Liver (tissue), 2 donors: ENCODE data around the gene DZIP1L.

ENCODE experiments used
- NR2F2 ChIP-seq: IDR thresholded peaks from 2 replicates; pipeline ENCODE4 v1.6.1; 2016; ENCODE audit warnings: antibody characterized with exemption
- TF ChIP-seq, protein P1 (sequence below): IDR thresholded peaks from 2 replicates; pipeline ENCODE4 v1.6.1; 2016; ENCODE audit warnings: antibody characterized with exemption, mild to moderate bottlenecking
- donor health status: healthy.

DNA sequence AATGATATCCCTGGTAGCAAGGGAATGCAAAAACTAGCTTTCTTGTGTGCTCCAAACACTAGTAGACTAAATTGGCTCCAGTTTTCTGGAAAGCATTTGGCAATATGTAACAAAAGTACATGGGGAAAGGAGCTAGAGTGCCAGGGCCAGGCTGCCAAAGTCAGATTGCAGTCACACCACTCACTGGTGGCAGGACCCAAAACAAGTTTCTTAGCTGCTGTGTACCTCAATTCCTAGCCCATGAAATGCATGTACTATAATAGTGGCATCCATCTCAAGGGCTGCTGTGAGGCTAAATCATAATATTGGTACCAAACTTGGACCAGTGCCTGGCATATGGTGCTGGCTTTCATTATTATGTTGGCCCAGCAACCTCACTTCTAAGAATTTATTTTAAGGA is 56.1 kb downstream of the DZIP1L start:
- TF ChIP-seq, protein P1, sequence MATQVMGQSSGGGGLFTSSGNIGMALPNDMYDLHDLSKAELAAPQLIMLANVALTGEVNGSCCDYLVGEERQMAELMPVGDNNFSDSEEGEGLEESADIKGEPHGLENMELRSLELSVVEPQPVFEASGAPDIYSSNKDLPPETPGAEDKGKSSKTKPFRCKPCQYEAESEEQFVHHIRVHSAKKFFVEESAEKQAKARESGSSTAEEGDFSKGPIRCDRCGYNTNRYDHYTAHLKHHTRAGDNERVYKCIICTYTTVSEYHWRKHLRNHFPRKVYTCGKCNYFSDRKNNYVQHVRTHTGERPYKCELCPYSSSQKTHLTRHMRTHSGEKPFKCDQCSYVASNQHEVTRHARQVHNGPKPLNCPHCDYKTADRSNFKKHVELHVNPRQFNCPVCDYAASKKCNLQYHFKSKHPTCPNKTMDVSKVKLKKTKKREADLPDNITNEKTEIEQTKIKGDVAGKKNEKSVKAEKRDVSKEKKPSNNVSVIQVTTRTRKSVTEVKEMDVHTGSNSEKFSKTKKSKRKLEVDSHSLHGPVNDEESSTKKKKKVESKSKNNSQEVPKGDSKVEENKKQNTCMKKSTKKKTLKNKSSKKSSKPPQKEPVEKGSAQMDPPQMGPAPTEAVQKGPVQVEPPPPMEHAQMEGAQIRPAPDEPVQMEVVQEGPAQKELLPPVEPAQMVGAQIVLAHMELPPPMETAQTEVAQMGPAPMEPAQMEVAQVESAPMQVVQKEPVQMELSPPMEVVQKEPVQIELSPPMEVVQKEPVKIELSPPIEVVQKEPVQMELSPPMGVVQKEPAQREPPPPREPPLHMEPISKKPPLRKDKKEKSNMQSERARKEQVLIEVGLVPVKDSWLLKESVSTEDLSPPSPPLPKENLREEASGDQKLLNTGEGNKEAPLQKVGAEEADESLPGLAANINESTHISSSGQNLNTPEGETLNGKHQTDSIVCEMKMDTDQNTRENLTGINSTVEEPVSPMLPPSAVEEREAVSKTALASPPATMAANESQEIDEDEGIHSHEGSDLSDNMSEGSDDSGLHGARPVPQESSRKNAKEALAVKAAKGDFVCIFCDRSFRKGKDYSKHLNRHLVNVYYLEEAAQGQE: no peak
- TF ChIP-seq NR2F2: no peak
